ENCODE results near the gene SLC17A4. TPM values are rescaled to one million over a fixed set of nuclear protein-coding genes. Genes with fewer than 3 reads are reported as not detected.

Gene SLC17A4
- total and polyA plus RNA-seq, 10 of the 15 experiments (the other 5 are each of a cell fraction or from before 2014, with no cell fraction given) = not detected

DNA sequence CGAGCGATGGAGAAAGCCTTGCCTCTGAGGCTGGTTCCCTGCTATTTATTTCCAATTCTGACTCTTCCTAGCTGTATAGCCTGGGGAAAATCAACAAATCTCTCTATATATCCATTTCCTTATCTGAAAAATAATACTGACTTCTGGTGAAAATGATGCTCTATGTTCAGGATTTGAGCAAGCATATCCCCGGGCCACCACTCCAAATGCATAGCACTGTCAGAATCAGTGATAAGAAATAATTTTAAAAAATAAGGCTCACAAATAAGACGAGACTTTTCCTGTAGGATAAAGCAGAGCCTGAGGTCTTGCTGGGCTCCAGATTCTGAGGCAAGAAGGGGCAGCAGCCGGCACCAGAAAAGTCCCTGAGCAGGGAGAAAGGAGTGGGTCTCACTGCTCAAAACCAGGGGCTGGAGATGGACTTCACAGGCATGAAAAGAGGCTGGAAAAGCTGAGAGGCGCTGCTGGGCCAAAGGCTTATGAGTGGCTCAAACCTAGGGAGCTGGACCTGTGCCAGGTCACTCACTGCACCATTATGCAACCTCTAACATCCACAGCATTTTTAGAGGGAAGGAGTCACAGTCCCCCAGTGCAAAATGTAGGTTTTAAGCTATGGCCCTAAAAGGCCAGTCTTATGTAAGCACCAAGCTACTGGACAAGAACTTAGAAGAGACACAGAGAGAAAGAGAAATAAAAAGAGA, 48.1 kb upstream of the SLC17A4 start:
- FAIRE-seq (no peak), DNase-seq (ENCODE audit: low read depth, low spot score) (no peak), ATAC-seq (no peak)
- Histone ChIP-seq H3K4me2 (ENCODE audit: control insufficient read depth, insufficient read depth) (no peak overlapping the region), H3K4me3 (no peak overlapping the region), H3K79me2 (ENCODE audit: control insufficient read depth, insufficient read depth, low read length) (no peaks in the 10 kb centered on the region), H2AFZ (ENCODE audit: control insufficient read depth, low read depth, low read length) (no peak overlapping the region), H3K9ac (ENCODE audit: control insufficient read depth, insufficient read depth, low read length) (no peak overlapping the region), H3K27me3 (replicated peaks in 1 of 2; ENCODE audit: control insufficient read depth in 2 of 2, insufficient read depth in 2 of 2, low read length in 1 of 2) (no peaks in the 10 kb centered on the region; a peak in 1 of 4 replicates), H3K4me1 (ENCODE audit: control insufficient read depth, insufficient read depth, low read length) (no peaks in the 10 kb centered on the region), H4K20me1 (ENCODE audit: control insufficient read depth, insufficient read depth) (no peaks in the 10 kb centered on the region), H3K36me3 (ENCODE audit: control insufficient read depth in 2 of 2, insufficient read depth in 2 of 2, low read length in 1 of 2) (no peaks in the 10 kb centered on the region), H3K9me3 (replicated peaks; ENCODE audit: control insufficient read depth, insufficient read depth, low read length) (no peaks in the 10 kb centered on the region), H3K27ac (ENCODE audit: control insufficient read depth, insufficient read depth) (no peak overlapping the region)
- TF ChIP-seq PAX8 (IDR thresholded peaks at IDR 0.05) = no peak
- no peak for TF ChIP-seq HDAC2 (IDR thresholded peaks at IDR 0.05)
- TF ChIP-seq, protein P1, sequence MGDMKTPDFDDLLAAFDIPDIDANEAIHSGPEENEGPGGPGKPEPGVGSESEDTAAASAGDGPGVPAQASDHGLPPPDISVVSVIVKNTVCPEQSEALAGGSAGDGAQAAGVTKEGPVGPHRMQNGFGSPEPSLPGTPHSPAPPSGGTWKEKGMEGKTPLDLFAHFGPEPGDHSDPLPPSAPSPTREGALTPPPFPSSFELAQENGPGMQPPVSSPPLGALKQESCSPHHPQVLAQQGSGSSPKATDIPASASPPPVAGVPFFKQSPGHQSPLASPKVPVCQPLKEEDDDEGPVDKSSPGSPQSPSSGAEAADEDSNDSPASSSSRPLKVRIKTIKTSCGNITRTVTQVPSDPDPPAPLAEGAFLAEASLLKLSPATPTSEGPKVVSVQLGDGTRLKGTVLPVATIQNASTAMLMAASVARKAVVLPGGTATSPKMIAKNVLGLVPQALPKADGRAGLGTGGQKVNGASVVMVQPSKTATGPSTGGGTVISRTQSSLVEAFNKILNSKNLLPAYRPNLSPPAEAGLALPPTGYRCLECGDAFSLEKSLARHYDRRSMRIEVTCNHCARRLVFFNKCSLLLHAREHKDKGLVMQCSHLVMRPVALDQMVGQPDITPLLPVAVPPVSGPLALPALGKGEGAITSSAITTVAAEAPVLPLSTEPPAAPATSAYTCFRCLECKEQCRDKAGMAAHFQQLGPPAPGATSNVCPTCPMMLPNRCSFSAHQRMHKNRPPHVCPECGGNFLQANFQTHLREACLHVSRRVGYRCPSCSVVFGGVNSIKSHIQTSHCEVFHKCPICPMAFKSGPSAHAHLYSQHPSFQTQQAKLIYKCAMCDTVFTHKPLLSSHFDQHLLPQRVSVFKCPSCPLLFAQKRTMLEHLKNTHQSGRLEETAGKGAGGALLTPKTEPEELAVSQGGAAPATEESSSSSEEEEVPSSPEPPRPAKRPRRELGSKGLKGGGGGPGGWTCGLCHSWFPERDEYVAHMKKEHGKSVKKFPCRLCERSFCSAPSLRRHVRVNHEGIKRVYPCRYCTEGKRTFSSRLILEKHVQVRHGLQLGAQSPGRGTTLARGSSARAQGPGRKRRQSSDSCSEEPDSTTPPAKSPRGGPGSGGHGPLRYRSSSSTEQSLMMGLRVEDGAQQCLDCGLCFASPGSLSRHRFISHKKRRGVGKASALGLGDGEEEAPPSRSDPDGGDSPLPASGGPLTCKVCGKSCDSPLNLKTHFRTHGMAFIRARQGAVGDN (IDR thresholded peaks at IDR 0.05) = no peak
- TF ChIP-seq, protein P2, sequence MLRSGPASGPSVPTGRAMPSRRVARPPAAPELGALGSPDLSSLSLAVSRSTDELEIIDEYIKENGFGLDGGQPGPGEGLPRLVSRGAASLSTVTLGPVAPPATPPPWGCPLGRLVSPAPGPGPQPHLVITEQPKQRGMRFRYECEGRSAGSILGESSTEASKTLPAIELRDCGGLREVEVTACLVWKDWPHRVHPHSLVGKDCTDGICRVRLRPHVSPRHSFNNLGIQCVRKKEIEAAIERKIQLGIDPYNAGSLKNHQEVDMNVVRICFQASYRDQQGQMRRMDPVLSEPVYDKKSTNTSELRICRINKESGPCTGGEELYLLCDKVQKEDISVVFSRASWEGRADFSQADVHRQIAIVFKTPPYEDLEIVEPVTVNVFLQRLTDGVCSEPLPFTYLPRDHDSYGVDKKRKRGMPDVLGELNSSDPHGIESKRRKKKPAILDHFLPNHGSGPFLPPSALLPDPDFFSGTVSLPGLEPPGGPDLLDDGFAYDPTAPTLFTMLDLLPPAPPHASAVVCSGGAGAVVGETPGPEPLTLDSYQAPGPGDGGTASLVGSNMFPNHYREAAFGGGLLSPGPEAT (IDR thresholded peaks at IDR 0.05; ENCODE audit: low read depth) = no peak
- no peak for TF ChIP-seq IRF4 (IDR thresholded peaks at IDR 0.05; ENCODE audit: low read depth, low read length)
- TF ChIP-seq, protein P3, sequence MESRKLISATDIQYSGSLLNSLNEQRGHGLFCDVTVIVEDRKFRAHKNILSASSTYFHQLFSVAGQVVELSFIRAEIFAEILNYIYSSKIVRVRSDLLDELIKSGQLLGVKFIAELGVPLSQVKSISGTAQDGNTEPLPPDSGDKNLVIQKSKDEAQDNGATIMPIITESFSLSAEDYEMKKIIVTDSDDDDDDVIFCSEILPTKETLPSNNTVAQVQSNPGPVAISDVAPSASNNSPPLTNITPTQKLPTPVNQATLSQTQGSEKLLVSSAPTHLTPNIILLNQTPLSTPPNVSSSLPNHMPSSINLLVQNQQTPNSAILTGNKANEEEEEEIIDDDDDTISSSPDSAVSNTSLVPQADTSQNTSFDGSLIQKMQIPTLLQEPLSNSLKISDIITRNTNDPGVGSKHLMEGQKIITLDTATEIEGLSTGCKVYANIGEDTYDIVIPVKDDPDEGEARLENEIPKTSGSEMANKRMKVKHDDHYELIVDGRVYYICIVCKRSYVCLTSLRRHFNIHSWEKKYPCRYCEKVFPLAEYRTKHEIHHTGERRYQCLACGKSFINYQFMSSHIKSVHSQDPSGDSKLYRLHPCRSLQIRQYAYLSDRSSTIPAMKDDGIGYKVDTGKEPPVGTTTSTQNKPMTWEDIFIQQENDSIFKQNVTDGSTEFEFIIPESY (IDR thresholded peaks at IDR 0.05) = no peak
- no peak for TF ChIP-seq GABPA (IDR thresholded peaks at IDR 0.05; ENCODE audit: low read depth)
- TF ChIP-seq, protein P4, sequence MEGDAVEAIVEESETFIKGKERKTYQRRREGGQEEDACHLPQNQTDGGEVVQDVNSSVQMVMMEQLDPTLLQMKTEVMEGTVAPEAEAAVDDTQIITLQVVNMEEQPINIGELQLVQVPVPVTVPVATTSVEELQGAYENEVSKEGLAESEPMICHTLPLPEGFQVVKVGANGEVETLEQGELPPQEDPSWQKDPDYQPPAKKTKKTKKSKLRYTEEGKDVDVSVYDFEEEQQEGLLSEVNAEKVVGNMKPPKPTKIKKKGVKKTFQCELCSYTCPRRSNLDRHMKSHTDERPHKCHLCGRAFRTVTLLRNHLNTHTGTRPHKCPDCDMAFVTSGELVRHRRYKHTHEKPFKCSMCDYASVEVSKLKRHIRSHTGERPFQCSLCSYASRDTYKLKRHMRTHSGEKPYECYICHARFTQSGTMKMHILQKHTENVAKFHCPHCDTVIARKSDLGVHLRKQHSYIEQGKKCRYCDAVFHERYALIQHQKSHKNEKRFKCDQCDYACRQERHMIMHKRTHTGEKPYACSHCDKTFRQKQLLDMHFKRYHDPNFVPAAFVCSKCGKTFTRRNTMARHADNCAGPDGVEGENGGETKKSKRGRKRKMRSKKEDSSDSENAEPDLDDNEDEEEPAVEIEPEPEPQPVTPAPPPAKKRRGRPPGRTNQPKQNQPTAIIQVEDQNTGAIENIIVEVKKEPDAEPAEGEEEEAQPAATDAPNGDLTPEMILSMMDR (IDR thresholded peaks at IDR 0.05 in 2 of 3, conservative IDR thresholded peaks at IDR 0.05 in 1 of 3; ENCODE audit: control insufficient read depth in 2 of 3, extremely low read depth in 1 of 3, insufficient read depth in 1 of 3, low read depth in 3 of 3, low read length in 3 of 3) = no peak
- no peak for TF ChIP-seq NFIC (IDR thresholded peaks at IDR 0.05; ENCODE audit: low read depth, low read length)
- no peak for TF ChIP-seq HDGF (IDR thresholded peaks at IDR 0.05)
- POLR2A ChIA-PET = no interaction called here
- SMC1A ChIA-PET (ENCODE audit: uncharacterized antibody, unreplicated experiment) = no interaction called here
- 37% methylated on average over 6 of the region's 6 CpGs for WGBS (ENCODE audit: insufficient coverage, insufficient replicate concordance, low lambda C conversion rate, missing lambda C conversion rate)
- no TSS peak for BruUV-seq (replicated peaks)
- in situ Hi-C loops (cut with MboI) = no loop called here
- intact Hi-C loops (cut with micrococcal nuclease; ENCODE audit: unreplicated experiment) = no loop called here
- CTCF ChIA-PET = interaction anchor here (1.3 to 2.0 kb wide), 3 partner anchors 12 to 297 kb away, joined by 3 to 8 read pairs (median 6); no protein-coding TSS in a partner anchor
- RAD21 ChIA-PET (ENCODE audit: unreplicated experiment) = no interaction called here

Measured in GM12878 (cell line).